Stimulated activated CD8-positive, alpha-beta memory T cell treated with anti-CD3 and anti-CD28 coated beads, Interleukin-7, amount 100 ng/mL, for 1 hour (primary cell): ENCODE measurements around the gene MRPS9.

Source experiments
- DNase-seq, 2 donors: peaks; one replicate each; pipeline ENCODE4 v3.0.0-alpha.2; 2020; ENCODE audit warnings: low read depth in 2 of 2

The MRPS9 gene

GRCh38 chr2:105037572-105038382 is at the start of gene MRPS9:
Gene MRPS9 (plus strand): TSS chr2:105038069. CDS start chr2:105038093, 24 bp downstream.
- peak; percentile 96 for DNase-seq

GRCh38 chr2:105005181-105005951 is 32.5 kb upstream of the MRPS9 start:
- no peak for DNase-seq

GRCh38 chr2:105007367-105007766 is 30.5 kb upstream of the MRPS9 start:
- DNase-seq, result no peak

- DNase-seq, result no peak
Observed at GRCh38 chr2:105032476-105032875, 5.4 kb upstream of the MRPS9 start.

- DNase-seq, result no peak
Observed at GRCh38 chr2:105034170-105034569, 3.7 kb upstream of the MRPS9 start.

GRCh38 chr2:105038383-105039061 is 653 bp downstream of the MRPS9 start:
- no peak for DNase-seq

- DNase-seq, result no peak
Observed at GRCh38 chr2:105039559-105039958, 1.7 kb downstream of the MRPS9 start.

- no peak for DNase-seq
Observed at GRCh38 chr2:105042189-105042588, 4.3 kb downstream of the MRPS9 start.

- DNase-seq, result no peak
Observed at GRCh38 chr2:105052773-105053172, 14.9 kb downstream of the MRPS9 start.

GRCh38 chr2:105055613-105056012 is 17.7 kb downstream of the MRPS9 start:
- no peak for DNase-seq

GRCh38 chr2:105056245-105056644 is 18.4 kb downstream of the MRPS9 start:
- no peak for DNase-seq

GRCh38 chr2:105057005-105057404 is 19.1 kb downstream of the MRPS9 start:
- DNase-seq, result no peak

- no peak for DNase-seq
Observed at GRCh38 chr2:105061560-105061959, 23.7 kb downstream of the MRPS9 start.

- no peak for DNase-seq
Observed at GRCh38 chr2:105062158-105062557, 24.3 kb downstream of the MRPS9 start.

GRCh38 chr2:105068387-105068786 is 30.5 kb downstream of the MRPS9 start:
- DNase-seq, result no peak

- DNase-seq, result no peak
Observed at GRCh38 chr2:105068875-105069274, 31.0 kb downstream of the MRPS9 start.

GRCh38 chr2:105070010-105070865 is 32.4 kb downstream of the MRPS9 start:
- DNase-seq, result no peak

GRCh38 chr2:105071379-105071778 is 33.5 kb downstream of the MRPS9 start:
- no peak for DNase-seq

GRCh38 chr2:105072039-105072438 is 34.2 kb downstream of the MRPS9 start:
- DNase-seq, result no peak

GRCh38 chr2:105073591-105073990 is 35.7 kb downstream of the MRPS9 start:
- DNase-seq, result no peak

- no peak for DNase-seq
Observed at GRCh38 chr2:105076121-105076520, 38.3 kb downstream of the MRPS9 start.
